OCI-LY3 (cell line): Measurements from ENCODE around the gene AK1.

ENCODE experiments used
- EZH2phosphoT487 ChIP-seq: fragments of 200-600 bp; shearing (Covaris generic); IDR thresholded peaks from 2 replicates; pipeline ENCODE4 v1.6.1; 2018; ENCODE audit warnings: antibody characterized with exemption, mixed run types, low read depth
- TF ChIP-seq, protein P1 (sequence below): fragments of 200-600, 300-600 bp; sonication (generic); IDR thresholded peaks from 2 replicates; pipeline ENCODE4 v1.5.1; 2014; ENCODE audit warnings: antibody characterized with exemption, low read length, low read depth

DNA sequence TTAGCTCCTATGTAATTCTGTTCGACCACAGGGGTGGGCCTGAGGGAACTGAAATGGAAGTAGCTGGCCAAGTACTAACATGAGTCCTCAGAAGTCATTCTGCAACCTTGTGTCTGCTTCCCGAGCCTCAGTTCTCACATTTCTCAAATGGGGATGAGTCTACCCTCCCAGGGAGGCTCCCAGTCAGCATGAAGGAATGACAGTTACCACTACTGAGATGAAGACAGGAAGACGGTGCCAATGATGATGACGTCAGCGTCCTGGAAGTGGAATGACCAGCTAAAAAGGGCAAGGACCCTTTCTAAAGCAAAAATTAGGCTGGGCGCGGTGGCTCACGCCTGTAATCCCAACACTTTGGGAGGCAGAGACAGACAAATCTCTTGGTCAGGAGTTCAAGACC, 46.3 kb upstream of the AK1 start:
- TF ChIP-seq, protein P1, sequence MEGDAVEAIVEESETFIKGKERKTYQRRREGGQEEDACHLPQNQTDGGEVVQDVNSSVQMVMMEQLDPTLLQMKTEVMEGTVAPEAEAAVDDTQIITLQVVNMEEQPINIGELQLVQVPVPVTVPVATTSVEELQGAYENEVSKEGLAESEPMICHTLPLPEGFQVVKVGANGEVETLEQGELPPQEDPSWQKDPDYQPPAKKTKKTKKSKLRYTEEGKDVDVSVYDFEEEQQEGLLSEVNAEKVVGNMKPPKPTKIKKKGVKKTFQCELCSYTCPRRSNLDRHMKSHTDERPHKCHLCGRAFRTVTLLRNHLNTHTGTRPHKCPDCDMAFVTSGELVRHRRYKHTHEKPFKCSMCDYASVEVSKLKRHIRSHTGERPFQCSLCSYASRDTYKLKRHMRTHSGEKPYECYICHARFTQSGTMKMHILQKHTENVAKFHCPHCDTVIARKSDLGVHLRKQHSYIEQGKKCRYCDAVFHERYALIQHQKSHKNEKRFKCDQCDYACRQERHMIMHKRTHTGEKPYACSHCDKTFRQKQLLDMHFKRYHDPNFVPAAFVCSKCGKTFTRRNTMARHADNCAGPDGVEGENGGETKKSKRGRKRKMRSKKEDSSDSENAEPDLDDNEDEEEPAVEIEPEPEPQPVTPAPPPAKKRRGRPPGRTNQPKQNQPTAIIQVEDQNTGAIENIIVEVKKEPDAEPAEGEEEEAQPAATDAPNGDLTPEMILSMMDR = no peak
- TF ChIP-seq EZH2phosphoT487 = no peak
